Measurements from ENCODE around the gene HDAC4. TPM values are rescaled to one million over a fixed set of nuclear protein-coding genes. Genes with fewer than 3 reads are reported as not detected.
"Not testable (repeated sequence)": the region's sequence is repeated elsewhere in the genome, so short reads cannot be mapped to it uniquely, and the experiment has no call there.

The HDAC4 gene
- total RNA-seq, 2 experiments from 2014 or later: 32.0 to 35.6 TPM

- Mint-ChIP-seq H3K36me3 (ENCODE audit: low read depth) (peaks cover 44% of the 10 kb centered on the region), H3K4me3 (no peak overlapping the region), H3K27ac (no peak overlapping the region), H3K27me3 (ENCODE audit: low read depth) (no peaks in the 10 kb centered on the region), H3K9me3 (peaks cover 8% of the 10 kb centered on the region), H3K4me1 (ENCODE audit: low read depth) (no peaks in the 10 kb centered on the region)
- CTCF ChIA-PET: no interaction called here
- intact Hi-C loops (cut with micrococcal nuclease): no loop called here
- no peak for DNase-seq
Measured at GRCh38 chr2:239181903-239182581, 218.8 kb downstream of the HDAC4 start.

- intact Hi-C loops (cut with micrococcal nuclease): no loop called here
- Mint-ChIP-seq H3K27ac (peak overlapping the region; percentile 3), H3K36me3 (ENCODE audit: low read depth) (peaks cover 48% of the 10 kb centered on the region), H3K4me1 (ENCODE audit: low read depth) (no peaks in the 10 kb centered on the region), H3K27me3 (ENCODE audit: low read depth) (no peaks in the 10 kb centered on the region), H3K4me3 (no peak overlapping the region), H3K9me3 (peaks cover 15% of the 10 kb centered on the region)
- no peak for DNase-seq
- CTCF ChIA-PET: no interaction called here
Measured at GRCh38 chr2:239181074-239181902, 219.5 kb downstream of the HDAC4 start.

GRCh38 chr2:239180526-239181073 is 220.2 kb downstream of the HDAC4 start:
- Mint-ChIP-seq H3K4me3 (no peak overlapping the region), H3K27me3 (ENCODE audit: low read depth) (no peaks in the 10 kb centered on the region), H3K36me3 (ENCODE audit: low read depth) (peaks cover 51% of the 10 kb centered on the region), H3K4me1 (ENCODE audit: low read depth) (no peaks in the 10 kb centered on the region), H3K9me3 (peaks cover 16% of the 10 kb centered on the region), H3K27ac (no peak overlapping the region)
- CTCF ChIA-PET: no interaction called here
- DNase-seq: no peak
- intact Hi-C loops (cut with micrococcal nuclease): no loop called here

GRCh38 chr2:239179851-239180371 is 220.9 kb downstream of the HDAC4 start:
- DNase-seq: no peak
- CTCF ChIA-PET: no interaction called here
- Mint-ChIP-seq H3K27me3 (ENCODE audit: low read depth) (no peaks in the 10 kb centered on the region), H3K4me1 (ENCODE audit: low read depth) (no peaks in the 10 kb centered on the region), H3K9me3 (peaks cover 19% of the 10 kb centered on the region), H3K4me3 (no peak overlapping the region), H3K36me3 (ENCODE audit: low read depth) (peaks cover 57% of the 10 kb centered on the region), H3K27ac (no peak overlapping the region)
- intact Hi-C loops (cut with micrococcal nuclease): no loop called here

GRCh38 chr2:239178954-239179353 is 221.9 kb downstream of the HDAC4 start:
- H3K36me3 Mint-ChIP-seq (ENCODE audit: low read depth): peaks cover 65% of the 10 kb centered on the region
- H3K27me3 Mint-ChIP-seq (ENCODE audit: low read depth): no peaks in the 10 kb centered on the region
- intact Hi-C loops (cut with micrococcal nuclease): no loop called here
- DNase-seq: no peak
- H3K27ac Mint-ChIP-seq: no peak overlapping the region
- no peaks in the 10 kb centered on the region for H3K4me1 Mint-ChIP-seq (ENCODE audit: low read depth)
- H3K9me3 Mint-ChIP-seq: peaks cover 29% of the 10 kb centered on the region
- CTCF ChIA-PET: no interaction called here
- no peak overlapping the region for H3K4me3 Mint-ChIP-seq

GRCh38 chr2:239178484-239178883 is 222.3 kb downstream of the HDAC4 start:
- no peak overlapping the region for H3K4me3 Mint-ChIP-seq
- peaks cover under 1% of the 10 kb centered on the region for H3K4me1 Mint-ChIP-seq (ENCODE audit: low read depth)
- peaks cover 67% of the 10 kb centered on the region for H3K36me3 Mint-ChIP-seq (ENCODE audit: low read depth)
- DNase-seq: no peak
- no peaks in the 10 kb centered on the region for H3K27me3 Mint-ChIP-seq (ENCODE audit: low read depth)
- intact Hi-C loops (cut with micrococcal nuclease): no loop called here
- H3K27ac Mint-ChIP-seq: no peak overlapping the region
- peaks cover 31% of the 10 kb centered on the region for H3K9me3 Mint-ChIP-seq
- CTCF ChIA-PET: no interaction called here

GRCh38 chr2:239177908-239178307 is 222.9 kb downstream of the HDAC4 start:
- H3K9me3 Mint-ChIP-seq: peaks cover 35% of the 10 kb centered on the region
- H3K27me3 Mint-ChIP-seq (ENCODE audit: low read depth): no peaks in the 10 kb centered on the region
- CTCF ChIA-PET: no interaction called here
- no peak overlapping the region for H3K27ac Mint-ChIP-seq
- intact Hi-C loops (cut with micrococcal nuclease): no loop called here
- DNase-seq: no peak
- peaks cover 72% of the 10 kb centered on the region for H3K36me3 Mint-ChIP-seq (ENCODE audit: low read depth)
- H3K4me3 Mint-ChIP-seq: no peak overlapping the region
- peaks cover 3% of the 10 kb centered on the region for H3K4me1 Mint-ChIP-seq (ENCODE audit: low read depth)

DNA sequence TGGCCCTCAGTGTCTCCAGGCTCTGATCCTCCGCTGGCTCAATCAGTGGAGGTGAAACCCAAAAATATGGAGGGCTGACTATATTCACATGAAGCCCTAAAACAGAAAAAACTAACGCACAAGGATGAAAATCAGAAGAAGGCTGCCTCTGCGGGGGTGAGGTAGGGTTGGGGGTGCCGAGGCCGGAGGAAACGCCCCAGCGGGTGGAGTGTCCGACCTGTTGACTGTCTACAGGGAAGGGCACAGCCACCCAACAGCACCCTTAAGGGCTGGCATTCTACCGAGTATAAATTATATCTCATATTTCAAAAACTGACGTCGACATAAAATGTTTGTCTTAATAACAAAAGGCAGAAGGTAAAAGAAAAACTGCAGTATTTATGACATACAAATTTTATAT is 223.5 kb downstream of the HDAC4 start:
- no peak overlapping the region for H3K4me3 Mint-ChIP-seq
- no peak for DNase-seq
- no peak overlapping the region for H3K27ac Mint-ChIP-seq
- peaks cover 77% of the 10 kb centered on the region for H3K36me3 Mint-ChIP-seq (ENCODE audit: low read depth)
- intact Hi-C loops (cut with micrococcal nuclease): no loop called here
- peaks cover 3% of the 10 kb centered on the region for H3K4me1 Mint-ChIP-seq (ENCODE audit: low read depth)
- CTCF ChIA-PET: no interaction called here
- H3K9me3 Mint-ChIP-seq: peaks cover 39% of the 10 kb centered on the region
- H3K27me3 Mint-ChIP-seq (ENCODE audit: low read depth): no peaks in the 10 kb centered on the region

- H3K4me1 Mint-ChIP-seq (ENCODE audit: low read depth); DNase-seq; CTCF ChIA-PET; H3K27ac Mint-ChIP-seq; intact Hi-C loops (cut with micrococcal nuclease); H3K27me3 Mint-ChIP-seq (ENCODE audit: low read depth); H3K4me3 Mint-ChIP-seq: not testable (repeated sequence)
- peaks cover 45% of the 10 kb centered on the region for H3K9me3 Mint-ChIP-seq
- peaks cover 81% of the 10 kb centered on the region for H3K36me3 Mint-ChIP-seq (ENCODE audit: low read depth)
Measured at GRCh38 chr2:239176138-239176803, 224.5 kb downstream of the HDAC4 start.

GRCh38 chr2:239175181-239175580 is 225.6 kb downstream of the HDAC4 start:
- H3K9me3 Mint-ChIP-seq: peaks cover 56% of the 10 kb centered on the region
- H3K4me3 Mint-ChIP-seq: no peak overlapping the region
- peaks cover 84% of the 10 kb centered on the region for H3K36me3 Mint-ChIP-seq (ENCODE audit: low read depth)
- H3K27ac Mint-ChIP-seq: no peak overlapping the region
- no peak for DNase-seq
- intact Hi-C loops (cut with micrococcal nuclease): no loop called here
- H3K27me3 Mint-ChIP-seq (ENCODE audit: low read depth): no peaks in the 10 kb centered on the region
- CTCF ChIA-PET: interaction anchor here (0.6 kb wide), 1 partner anchor 8 kb away, joined by 3 read pairs; no protein-coding TSS in a partner anchor
- H3K4me1 Mint-ChIP-seq (ENCODE audit: low read depth): peaks cover 3% of the 10 kb centered on the region

DNA sequence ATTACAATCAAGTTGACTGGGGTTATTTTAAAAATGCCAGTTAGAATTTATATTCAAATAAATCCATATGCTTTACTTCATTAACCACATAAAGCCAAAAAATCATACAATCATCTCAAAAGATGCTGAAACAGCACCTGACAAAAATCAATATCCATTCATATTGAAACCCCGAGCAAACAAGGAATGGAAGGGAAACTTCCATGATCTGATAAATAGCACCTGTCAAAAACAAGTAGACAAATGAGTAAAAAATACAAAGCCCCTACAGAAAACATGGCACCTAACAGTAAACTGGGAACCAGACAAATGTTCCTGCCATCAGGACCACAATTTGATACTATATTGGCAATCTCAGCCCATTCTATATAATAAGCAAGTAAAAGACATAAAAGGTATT is 227.5 kb downstream of the HDAC4 start:
- H3K27ac Mint-ChIP-seq: no peak overlapping the region
- H3K4me3 Mint-ChIP-seq: no peak overlapping the region
- peaks cover 54% of the 10 kb centered on the region for H3K9me3 Mint-ChIP-seq
- peaks cover 70% of the 10 kb centered on the region for H3K36me3 Mint-ChIP-seq (ENCODE audit: low read depth)
- H3K27me3 Mint-ChIP-seq (ENCODE audit: low read depth): no peaks in the 10 kb centered on the region
- CTCF ChIA-PET: no interaction called here
- H3K4me1 Mint-ChIP-seq (ENCODE audit: low read depth): peaks cover 3% of the 10 kb centered on the region
- intact Hi-C loops (cut with micrococcal nuclease): no loop called here
- DNase-seq: no peak

DNA sequence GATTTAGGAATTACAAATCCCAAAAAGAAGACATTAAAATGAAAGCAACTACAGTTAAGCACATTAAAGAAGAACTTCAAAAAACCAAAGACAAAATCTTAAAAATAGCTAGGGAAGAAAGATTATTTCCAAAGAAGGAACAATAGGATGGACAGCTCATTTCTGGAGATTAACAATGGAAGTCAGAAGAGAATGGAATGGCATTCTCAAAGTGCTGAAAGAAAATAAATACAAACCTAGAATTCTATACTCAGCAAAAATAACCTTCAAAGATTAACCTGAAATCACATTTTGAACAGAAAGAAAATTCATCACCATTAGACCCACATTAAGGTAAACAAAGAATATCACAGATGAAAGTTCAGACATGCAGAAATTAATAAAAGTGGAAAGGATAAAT is 229.2 kb downstream of the HDAC4 start:
- Mint-ChIP-seq H3K27me3 (ENCODE audit: low read depth) (no peaks in the 10 kb centered on the region), H3K36me3 (ENCODE audit: low read depth) (peaks cover 53% of the 10 kb centered on the region), H3K9me3 (peaks cover 44% of the 10 kb centered on the region), H3K4me1 (ENCODE audit: low read depth) (peaks cover 3% of the 10 kb centered on the region), H3K4me3 (no peak overlapping the region), H3K27ac (no peak overlapping the region)
- intact Hi-C loops (cut with micrococcal nuclease): no loop called here
- CTCF ChIA-PET: no interaction called here
- DNase-seq: no peak
